A673 (cell line): ENCODE results near the gene RGS14.

Source experiments
- EZH2 ChIP-seq: fragments of 200-600 bp; sonication (generic); IDR thresholded peaks from 2 replicates; pipeline ENCODE4 v1.6.1; 2017; ENCODE audit warnings: borderline replicate concordance, low read depth, mild to moderate bottlenecking, mixed read lengths, antibody characterized with exemption, low read length; ENCODE audit not compliant: poor library complexity, severe bottlenecking
- TF ChIP-seq, protein P1 (sequence below): fragments of 300-800, 200-600 bp; sonication (generic); conservative IDR thresholded peaks from 2 replicates; pipeline ENCODE4 v1.5.1; 2017; ENCODE audit warnings: low read depth, mild to moderate bottlenecking, antibody characterized with exemption, low read length, moderate library complexity, mixed read lengths

DNA sequence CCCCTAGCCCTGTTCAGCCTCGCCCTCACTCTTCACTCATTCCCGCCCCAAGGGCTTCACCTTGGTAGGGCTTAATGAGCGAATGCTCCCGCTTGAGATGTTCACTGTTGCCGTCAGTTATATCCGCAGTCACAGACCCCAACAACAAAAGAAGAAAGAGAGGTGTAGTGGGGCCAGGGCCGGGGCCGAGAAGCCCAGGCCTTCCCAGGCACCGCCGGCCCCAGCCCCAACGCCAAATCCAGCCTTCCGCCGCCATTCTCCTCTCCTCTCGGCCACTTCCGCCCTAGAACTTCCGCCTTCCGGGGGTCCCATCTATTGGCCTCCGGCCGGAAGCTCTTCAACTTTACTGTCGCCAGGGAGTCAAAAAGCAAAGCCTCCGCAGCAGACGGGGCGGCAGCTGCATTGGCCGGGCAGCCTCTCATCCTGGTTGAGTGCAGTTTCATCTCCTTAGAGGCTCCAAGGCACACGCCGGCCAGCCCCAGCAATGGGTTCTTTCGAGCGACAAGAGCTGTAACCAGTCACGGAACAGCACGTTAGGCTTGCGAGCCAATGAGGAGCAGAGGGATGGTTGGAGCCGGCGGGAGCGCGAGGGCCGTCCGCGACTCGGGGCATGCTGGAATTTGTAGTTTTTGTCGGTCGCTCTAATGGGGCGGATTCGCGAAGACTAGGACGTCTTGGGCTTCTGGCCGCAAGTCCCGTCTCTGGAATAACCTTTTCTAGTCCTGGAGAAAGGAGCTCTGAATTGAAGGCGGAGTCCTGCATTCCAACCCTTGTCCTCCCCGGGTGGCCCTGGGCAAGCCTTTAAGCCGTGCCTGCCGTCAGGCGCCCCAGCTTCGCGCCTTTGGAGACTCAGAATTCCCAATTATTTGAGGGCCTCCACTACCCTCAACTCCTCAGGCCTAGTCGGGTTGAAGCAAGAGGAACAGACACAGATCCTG lies 6.1 kb upstream of the RGS14 start, which contains the start of gene LMAN2:
- TF ChIP-seq, protein P1, sequence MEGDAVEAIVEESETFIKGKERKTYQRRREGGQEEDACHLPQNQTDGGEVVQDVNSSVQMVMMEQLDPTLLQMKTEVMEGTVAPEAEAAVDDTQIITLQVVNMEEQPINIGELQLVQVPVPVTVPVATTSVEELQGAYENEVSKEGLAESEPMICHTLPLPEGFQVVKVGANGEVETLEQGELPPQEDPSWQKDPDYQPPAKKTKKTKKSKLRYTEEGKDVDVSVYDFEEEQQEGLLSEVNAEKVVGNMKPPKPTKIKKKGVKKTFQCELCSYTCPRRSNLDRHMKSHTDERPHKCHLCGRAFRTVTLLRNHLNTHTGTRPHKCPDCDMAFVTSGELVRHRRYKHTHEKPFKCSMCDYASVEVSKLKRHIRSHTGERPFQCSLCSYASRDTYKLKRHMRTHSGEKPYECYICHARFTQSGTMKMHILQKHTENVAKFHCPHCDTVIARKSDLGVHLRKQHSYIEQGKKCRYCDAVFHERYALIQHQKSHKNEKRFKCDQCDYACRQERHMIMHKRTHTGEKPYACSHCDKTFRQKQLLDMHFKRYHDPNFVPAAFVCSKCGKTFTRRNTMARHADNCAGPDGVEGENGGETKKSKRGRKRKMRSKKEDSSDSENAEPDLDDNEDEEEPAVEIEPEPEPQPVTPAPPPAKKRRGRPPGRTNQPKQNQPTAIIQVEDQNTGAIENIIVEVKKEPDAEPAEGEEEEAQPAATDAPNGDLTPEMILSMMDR = no peak
- TF ChIP-seq EZH2 = no peak
